DOHH2 (cell line): Measurements from ENCODE around the gene C19orf47.

Source experiments
- EZH2phosphoT487 ChIP-seq: fragments of 200-600 bp; sonication (generic); IDR thresholded peaks from 2 replicates; pipeline ENCODE4 v1.6.1; 2017; ENCODE audit warnings: borderline replicate concordance, mild to moderate bottlenecking, antibody characterized with exemption, low read length, moderate library complexity, mixed read lengths
- TF ChIP-seq, protein P1 (sequence below): fragments of 200-600 bp; sonication (generic); IDR thresholded peaks from one replicate; pipeline ENCODE4 v1.5.1; 2014; ENCODE audit warnings: antibody characterized with exemption, mild to moderate bottlenecking, low read depth, low read length; ENCODE audit not compliant: poor library complexity, severe bottlenecking

GRCh38 chr19:40321566-40322270 lies 26.5 kb downstream of the C19orf47 start:
- TF ChIP-seq, protein P1, sequence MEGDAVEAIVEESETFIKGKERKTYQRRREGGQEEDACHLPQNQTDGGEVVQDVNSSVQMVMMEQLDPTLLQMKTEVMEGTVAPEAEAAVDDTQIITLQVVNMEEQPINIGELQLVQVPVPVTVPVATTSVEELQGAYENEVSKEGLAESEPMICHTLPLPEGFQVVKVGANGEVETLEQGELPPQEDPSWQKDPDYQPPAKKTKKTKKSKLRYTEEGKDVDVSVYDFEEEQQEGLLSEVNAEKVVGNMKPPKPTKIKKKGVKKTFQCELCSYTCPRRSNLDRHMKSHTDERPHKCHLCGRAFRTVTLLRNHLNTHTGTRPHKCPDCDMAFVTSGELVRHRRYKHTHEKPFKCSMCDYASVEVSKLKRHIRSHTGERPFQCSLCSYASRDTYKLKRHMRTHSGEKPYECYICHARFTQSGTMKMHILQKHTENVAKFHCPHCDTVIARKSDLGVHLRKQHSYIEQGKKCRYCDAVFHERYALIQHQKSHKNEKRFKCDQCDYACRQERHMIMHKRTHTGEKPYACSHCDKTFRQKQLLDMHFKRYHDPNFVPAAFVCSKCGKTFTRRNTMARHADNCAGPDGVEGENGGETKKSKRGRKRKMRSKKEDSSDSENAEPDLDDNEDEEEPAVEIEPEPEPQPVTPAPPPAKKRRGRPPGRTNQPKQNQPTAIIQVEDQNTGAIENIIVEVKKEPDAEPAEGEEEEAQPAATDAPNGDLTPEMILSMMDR: no peak
- no peak for TF ChIP-seq EZH2phosphoT487
